ENCODE measurements around the gene NXPH3. TPM values are rescaled to one million over a fixed set of nuclear protein-coding genes. Genes with fewer than 3 reads are reported as not detected.

NXPH3 gene
- polyA plus RNA-seq, 1 of the 3 experiments (the other 2 are of a cell fraction): 0.30 TPM

DNA sequence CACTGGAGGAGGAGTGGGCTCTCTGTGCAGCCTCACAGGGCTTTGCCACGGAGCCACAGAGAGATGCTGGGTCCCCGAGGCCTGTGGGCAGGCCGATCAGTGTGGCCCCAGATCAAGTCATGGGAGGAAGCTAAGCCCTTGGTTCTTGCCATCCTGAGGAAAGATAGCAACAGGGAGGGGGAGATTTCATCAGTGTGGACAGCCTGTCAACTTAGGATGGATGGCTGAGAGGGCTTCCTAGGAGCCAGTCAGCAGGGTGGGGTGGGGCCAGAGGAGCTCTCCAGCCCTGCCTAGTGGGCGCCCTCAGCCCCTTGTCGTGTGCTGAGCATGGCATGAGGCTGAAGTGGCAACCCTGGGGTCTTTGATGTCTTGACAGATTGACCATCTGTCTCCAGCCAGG lies 3.9 kb downstream of the NXPH3 start:
- CTCF ChIA-PET: interaction anchor here (0.9 to 48.9 kb wide), 4 partner anchors 9 to 114 kb away, joined by 3 to 2107 read pairs (median 34); partner anchors contain the start of genes SLC35B1 and SPOP
- POLR2A ChIA-PET: no interaction called here
- Histone ChIP-seq H3K9me3 (no peaks in the 10 kb centered on the region), H3K27ac (ENCODE audit: low read depth in 2 of 2, low read length in 1 of 2) (no peak overlapping the region), H3K27me3 (ENCODE audit: insufficient read depth) (no peaks in the 10 kb centered on the region), H4K20me1 (ENCODE audit: insufficient read depth) (no peaks in the 10 kb centered on the region), H2AFZ (ENCODE audit: low read depth) (no peak overlapping the region), H3K4me1 (ENCODE audit: control insufficient read depth in 1 of 2, insufficient read depth in 2 of 2, low read depth in 1 of 2, low read length in 1 of 2) (peaks cover 9 to 20% of the 10 kb centered on the region in 2 experiments; a peak in 2 of 4 replicates), H3F3A (replicated peaks; ENCODE audit: insufficient read depth) (no peaks in the 10 kb centered on the region), H3K9ac (no peak overlapping the region), H3K79me2 (ENCODE audit: insufficient read depth) (no peaks in the 10 kb centered on the region), H3K4me3 (ENCODE audit: low read depth in 2 of 2, low read length in 1 of 2) (no peak overlapping the region), H3K4me2 (no peak overlapping the region), H3K9me2 (no peaks in the 10 kb centered on the region), H3K36me3 (replicated peaks in 1 of 2; ENCODE audit: control insufficient read depth in 1 of 2, insufficient read depth in 2 of 2, low read length in 1 of 2) (no peaks in the 10 kb centered on the region)
- DNase-seq: peak; percentile 44
- WGBS (ENCODE audit: low lambda C conversion rate): 80% methylated on average over 5 of the region's 5 CpGs
- TF ChIP-seq, protein P1, sequence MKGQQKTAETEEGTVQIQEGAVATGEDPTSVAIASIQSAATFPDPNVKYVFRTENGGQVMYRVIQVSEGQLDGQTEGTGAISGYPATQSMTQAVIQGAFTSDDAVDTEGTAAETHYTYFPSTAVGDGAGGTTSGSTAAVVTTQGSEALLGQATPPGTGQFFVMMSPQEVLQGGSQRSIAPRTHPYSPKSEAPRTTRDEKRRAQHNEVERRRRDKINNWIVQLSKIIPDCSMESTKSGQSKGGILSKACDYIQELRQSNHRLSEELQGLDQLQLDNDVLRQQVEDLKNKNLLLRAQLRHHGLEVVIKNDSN (IDR thresholded peaks at IDR 0.05; ENCODE audit: borderline replicate concordance, low read depth): no peak
- TF ChIP-seq GABPA (IDR thresholded peaks at IDR 0.05; ENCODE audit: low read depth) (no peak), JUND (IDR thresholded peaks at IDR 0.05) (no peak), NFIC (IDR thresholded peaks at IDR 0.05; ENCODE audit: borderline replicate concordance) (no peak), RAD21 (IDR thresholded peaks at IDR 0.05; ENCODE audit: low read length) (no peak), TAF1 (IDR thresholded peaks at IDR 0.05; ENCODE audit: borderline replicate concordance, low read depth, low read length) (no peak), TEAD4 (IDR thresholded peaks at IDR 0.05; ENCODE audit: borderline replicate concordance, insufficient read depth) (no peak), EZH2phosphoT487 (IDR thresholded peaks at IDR 0.05; ENCODE audit: borderline replicate concordance, low read depth) (no peak), EP300 (IDR thresholded peaks at IDR 0.05; ENCODE audit: borderline replicate concordance in 1 of 2, low read depth in 1 of 2, low read length in 1 of 2) (no peak)
- TF ChIP-seq, protein P2, sequence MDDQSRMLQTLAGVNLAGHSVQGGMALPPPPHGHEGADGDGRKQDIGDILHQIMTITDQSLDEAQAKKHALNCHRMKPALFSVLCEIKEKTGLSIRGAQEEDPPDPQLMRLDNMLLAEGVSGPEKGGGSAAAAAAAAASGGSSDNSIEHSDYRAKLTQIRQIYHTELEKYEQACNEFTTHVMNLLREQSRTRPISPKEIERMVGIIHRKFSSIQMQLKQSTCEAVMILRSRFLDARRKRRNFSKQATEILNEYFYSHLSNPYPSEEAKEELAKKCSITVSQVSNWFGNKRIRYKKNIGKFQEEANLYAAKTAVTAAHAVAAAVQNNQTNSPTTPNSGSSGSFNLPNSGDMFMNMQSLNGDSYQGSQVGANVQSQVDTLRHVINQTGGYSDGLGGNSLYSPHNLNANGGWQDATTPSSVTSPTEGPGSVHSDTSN (IDR thresholded peaks at IDR 0.05): no peak
- TF ChIP-seq, protein P3, sequence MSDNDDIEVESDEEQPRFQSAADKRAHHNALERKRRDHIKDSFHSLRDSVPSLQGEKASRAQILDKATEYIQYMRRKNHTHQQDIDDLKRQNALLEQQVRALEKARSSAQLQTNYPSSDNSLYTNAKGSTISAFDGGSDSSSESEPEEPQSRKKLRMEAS (IDR thresholded peaks at IDR 0.05; ENCODE audit: low read depth): no peak

DNA sequence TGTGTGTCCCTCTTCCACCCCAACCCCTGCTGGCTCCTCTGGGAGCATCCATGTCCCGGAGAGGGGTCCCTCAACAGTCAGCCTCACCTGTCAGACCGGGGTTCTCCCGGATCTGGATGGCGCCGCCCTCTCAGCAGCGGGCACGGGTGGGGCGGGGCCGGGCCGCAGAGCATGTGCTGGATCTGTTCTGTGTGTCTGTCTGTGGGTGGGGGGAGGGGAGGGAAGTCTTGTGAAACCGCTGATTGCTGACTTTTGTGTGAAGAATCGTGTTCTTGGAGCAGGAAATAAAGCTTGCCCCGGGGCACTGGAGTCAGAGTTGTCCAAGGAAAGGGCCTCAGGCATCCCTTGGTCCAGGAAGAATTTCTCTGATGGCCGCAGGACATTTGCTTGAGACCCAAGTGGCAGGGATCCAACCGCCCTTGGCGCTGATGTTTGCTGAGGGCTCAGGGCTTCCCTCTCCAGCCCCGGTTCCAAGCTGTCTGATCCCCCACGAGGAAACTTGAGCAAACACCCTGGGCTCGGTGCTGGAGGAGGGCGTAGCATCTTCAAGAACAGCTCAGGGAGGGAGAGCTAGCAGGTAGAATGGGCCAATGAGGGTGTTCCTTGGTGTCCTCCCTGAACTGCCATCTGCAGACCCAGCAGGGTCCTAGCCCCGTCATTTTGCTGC lies 4.5 kb downstream of the NXPH3 start:
- POLR2A ChIA-PET: no interaction called here
- Histone ChIP-seq H2AFZ (ENCODE audit: low read depth) (no peak overlapping the region), H3K27ac (ENCODE audit: low read depth in 2 of 2, low read length in 1 of 2) (no peak overlapping the region), H3K27me3 (ENCODE audit: insufficient read depth) (no peaks in the 10 kb centered on the region), H3K36me3 (replicated peaks in 1 of 2; ENCODE audit: control insufficient read depth in 1 of 2, insufficient read depth in 2 of 2, low read length in 1 of 2) (no peaks in the 10 kb centered on the region), H3K9me3 (no peaks in the 10 kb centered on the region), H3K9ac (no peak overlapping the region), H3K4me1 (ENCODE audit: control insufficient read depth in 1 of 2, insufficient read depth in 2 of 2, low read depth in 1 of 2, low read length in 1 of 2) (peaks cover 9 to 20% of the 10 kb centered on the region in 2 experiments; a peak in 2 of 4 replicates), H4K20me1 (ENCODE audit: insufficient read depth) (no peaks in the 10 kb centered on the region), H3K79me2 (ENCODE audit: insufficient read depth) (no peaks in the 10 kb centered on the region), H3F3A (replicated peaks; ENCODE audit: insufficient read depth) (no peaks in the 10 kb centered on the region), H3K4me3 (ENCODE audit: low read depth in 2 of 2, low read length in 1 of 2) (no peak overlapping the region), H3K9me2 (no peaks in the 10 kb centered on the region), H3K4me2 (no peak overlapping the region)
- CTCF ChIA-PET: interaction anchor here (0.9 to 48.9 kb wide), 3 partner anchors 10 to 113 kb away, joined by 5 to 2107 read pairs (median 63); partner anchors contain the start of genes SLC35B1 and SPOP
- DNase-seq: peak; percentile 15
- 87% methylated on average over 20 of the region's 21 CpGs for WGBS (ENCODE audit: low lambda C conversion rate)
- TF ChIP-seq EP300 (IDR thresholded peaks at IDR 0.05; ENCODE audit: borderline replicate concordance in 1 of 2, low read depth in 1 of 2, low read length in 1 of 2) (no peak), CHD2 (IDR thresholded peaks at IDR 0.05; ENCODE audit: low read length, partially characterized antibody) (no peak), ELF1 (IDR thresholded peaks at IDR 0.05) (no peak), NRF1 (IDR thresholded peaks at IDR 0.05; ENCODE audit: low read depth, low read length) (no peak), TCF12 (IDR thresholded peaks at IDR 0.05) (no peak), JUND (IDR thresholded peaks at IDR 0.05) (no peak), MXI1 (IDR thresholded peaks at IDR 0.05; ENCODE audit: low read depth, low read length) (no peak), SIN3A (IDR thresholded peaks at IDR 0.05; ENCODE audit: borderline replicate concordance, low read depth, low read length) (no peak), RAD21 (IDR thresholded peaks at IDR 0.05; ENCODE audit: low read length) (no peak), EZH2phosphoT487 (IDR thresholded peaks at IDR 0.05; ENCODE audit: borderline replicate concordance, low read depth) (no peak)
- TF ChIP-seq, protein P4, sequence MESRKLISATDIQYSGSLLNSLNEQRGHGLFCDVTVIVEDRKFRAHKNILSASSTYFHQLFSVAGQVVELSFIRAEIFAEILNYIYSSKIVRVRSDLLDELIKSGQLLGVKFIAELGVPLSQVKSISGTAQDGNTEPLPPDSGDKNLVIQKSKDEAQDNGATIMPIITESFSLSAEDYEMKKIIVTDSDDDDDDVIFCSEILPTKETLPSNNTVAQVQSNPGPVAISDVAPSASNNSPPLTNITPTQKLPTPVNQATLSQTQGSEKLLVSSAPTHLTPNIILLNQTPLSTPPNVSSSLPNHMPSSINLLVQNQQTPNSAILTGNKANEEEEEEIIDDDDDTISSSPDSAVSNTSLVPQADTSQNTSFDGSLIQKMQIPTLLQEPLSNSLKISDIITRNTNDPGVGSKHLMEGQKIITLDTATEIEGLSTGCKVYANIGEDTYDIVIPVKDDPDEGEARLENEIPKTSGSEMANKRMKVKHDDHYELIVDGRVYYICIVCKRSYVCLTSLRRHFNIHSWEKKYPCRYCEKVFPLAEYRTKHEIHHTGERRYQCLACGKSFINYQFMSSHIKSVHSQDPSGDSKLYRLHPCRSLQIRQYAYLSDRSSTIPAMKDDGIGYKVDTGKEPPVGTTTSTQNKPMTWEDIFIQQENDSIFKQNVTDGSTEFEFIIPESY (IDR thresholded peaks at IDR 0.05; ENCODE audit: borderline replicate concordance, low read depth): no peak
- TF ChIP-seq, protein P3 (IDR thresholded peaks at IDR 0.05; ENCODE audit: low read depth): no peak
- TF ChIP-seq, protein P5, sequence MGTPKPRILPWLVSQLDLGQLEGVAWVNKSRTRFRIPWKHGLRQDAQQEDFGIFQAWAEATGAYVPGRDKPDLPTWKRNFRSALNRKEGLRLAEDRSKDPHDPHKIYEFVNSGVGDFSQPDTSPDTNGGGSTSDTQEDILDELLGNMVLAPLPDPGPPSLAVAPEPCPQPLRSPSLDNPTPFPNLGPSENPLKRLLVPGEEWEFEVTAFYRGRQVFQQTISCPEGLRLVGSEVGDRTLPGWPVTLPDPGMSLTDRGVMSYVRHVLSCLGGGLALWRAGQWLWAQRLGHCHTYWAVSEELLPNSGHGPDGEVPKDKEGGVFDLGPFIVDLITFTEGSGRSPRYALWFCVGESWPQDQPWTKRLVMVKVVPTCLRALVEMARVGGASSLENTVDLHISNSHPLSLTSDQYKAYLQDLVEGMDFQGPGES (IDR thresholded peaks at IDR 0.05; ENCODE audit: low read depth, low read length): no peak
- TF ChIP-seq, protein P6, sequence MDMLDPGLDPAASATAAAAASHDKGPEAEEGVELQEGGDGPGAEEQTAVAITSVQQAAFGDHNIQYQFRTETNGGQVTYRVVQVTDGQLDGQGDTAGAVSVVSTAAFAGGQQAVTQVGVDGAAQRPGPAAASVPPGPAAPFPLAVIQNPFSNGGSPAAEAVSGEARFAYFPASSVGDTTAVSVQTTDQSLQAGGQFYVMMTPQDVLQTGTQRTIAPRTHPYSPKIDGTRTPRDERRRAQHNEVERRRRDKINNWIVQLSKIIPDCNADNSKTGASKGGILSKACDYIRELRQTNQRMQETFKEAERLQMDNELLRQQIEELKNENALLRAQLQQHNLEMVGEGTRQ (IDR thresholded peaks at IDR 0.05; ENCODE audit: borderline replicate concordance, low read depth, low read length): no peak

Measured in SK-N-SH (cell line).